Measurements from ENCODE around the gene NHERF1. TPM values are rescaled to one million over a fixed set of nuclear protein-coding genes. Genes with fewer than 3 reads are reported as not detected.

NHERF1 gene
- total RNA-seq, 1 experiment from 2014 or later = 83.6 TPM

DNA sequence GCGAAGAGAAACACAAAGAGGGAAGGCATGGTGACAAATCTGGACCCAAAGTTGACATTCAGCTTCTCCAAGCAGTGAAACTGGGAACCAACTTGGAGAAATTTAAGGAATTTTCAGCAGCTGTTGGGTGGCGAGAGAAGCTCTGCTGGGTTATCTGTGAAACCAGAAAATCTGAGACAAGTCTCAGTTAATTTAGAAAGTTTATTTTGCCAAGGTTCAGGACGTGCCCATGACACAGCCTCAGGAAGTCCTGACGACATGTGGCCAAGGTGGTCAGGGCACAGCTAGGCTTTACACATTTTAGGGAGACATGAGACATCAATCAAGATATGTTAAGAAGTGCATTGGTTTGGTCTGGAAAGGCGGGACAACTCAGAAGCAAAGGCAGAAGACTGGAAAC, 24.5 kb upstream of the NHERF1 start:
- no peak for DNase-seq
- no peaks in the 10 kb centered on the region for H3K9me2 ChIP-seq (ENCODE audit: insufficient read depth)
- no peaks in the 10 kb centered on the region; the same call in 1 of the 2 replicates for H3K9me3 ChIP-seq (ENCODE audit: insufficient read depth, low read depth)
- ChIA-PET CTCF (no interaction called here), POLR2A (ENCODE audit: unreplicated experiment) (no interaction called here)
- TF ChIP-seq, protein P1, sequence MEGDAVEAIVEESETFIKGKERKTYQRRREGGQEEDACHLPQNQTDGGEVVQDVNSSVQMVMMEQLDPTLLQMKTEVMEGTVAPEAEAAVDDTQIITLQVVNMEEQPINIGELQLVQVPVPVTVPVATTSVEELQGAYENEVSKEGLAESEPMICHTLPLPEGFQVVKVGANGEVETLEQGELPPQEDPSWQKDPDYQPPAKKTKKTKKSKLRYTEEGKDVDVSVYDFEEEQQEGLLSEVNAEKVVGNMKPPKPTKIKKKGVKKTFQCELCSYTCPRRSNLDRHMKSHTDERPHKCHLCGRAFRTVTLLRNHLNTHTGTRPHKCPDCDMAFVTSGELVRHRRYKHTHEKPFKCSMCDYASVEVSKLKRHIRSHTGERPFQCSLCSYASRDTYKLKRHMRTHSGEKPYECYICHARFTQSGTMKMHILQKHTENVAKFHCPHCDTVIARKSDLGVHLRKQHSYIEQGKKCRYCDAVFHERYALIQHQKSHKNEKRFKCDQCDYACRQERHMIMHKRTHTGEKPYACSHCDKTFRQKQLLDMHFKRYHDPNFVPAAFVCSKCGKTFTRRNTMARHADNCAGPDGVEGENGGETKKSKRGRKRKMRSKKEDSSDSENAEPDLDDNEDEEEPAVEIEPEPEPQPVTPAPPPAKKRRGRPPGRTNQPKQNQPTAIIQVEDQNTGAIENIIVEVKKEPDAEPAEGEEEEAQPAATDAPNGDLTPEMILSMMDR (conservative IDR thresholded peaks at IDR 0.05) = no peak
- no peak for TF ChIP-seq EZH2 (IDR thresholded peaks at IDR 0.05; ENCODE audit: low read depth)
- H3K27me3 ChIP-seq (ENCODE audit: insufficient read depth, low read depth) = peaks cover 63% of the 10 kb centered on the region
- no TSS peak for BruUV-seq (replicated peaks)
- no peaks in the 10 kb centered on the region for H3K4me1 ChIP-seq (replicated peaks; ENCODE audit: insufficient read depth)
- intact Hi-C loops (cut with micrococcal nuclease; ENCODE audit: unreplicated experiment) = no loop called here
- no peaks in the 10 kb centered on the region for H3K36me3 ChIP-seq (ENCODE audit: low read depth)
- no peak overlapping the region for H2AFZ ChIP-seq
- no peak overlapping the region for H3K27ac ChIP-seq
- H3K4me3 ChIP-seq = no peak overlapping the region
- H3K79me2 ChIP-seq (ENCODE audit: low read depth) = no peaks in the 10 kb centered on the region
- H3F3A ChIP-seq (ENCODE audit: insufficient read depth, low read depth) = peaks cover 12% of the 10 kb centered on the region
- no peak overlapping the region for H3K4me2 ChIP-seq
- no peaks in the 10 kb centered on the region for H4K20me1 ChIP-seq (ENCODE audit: insufficient read depth)

DNA sequence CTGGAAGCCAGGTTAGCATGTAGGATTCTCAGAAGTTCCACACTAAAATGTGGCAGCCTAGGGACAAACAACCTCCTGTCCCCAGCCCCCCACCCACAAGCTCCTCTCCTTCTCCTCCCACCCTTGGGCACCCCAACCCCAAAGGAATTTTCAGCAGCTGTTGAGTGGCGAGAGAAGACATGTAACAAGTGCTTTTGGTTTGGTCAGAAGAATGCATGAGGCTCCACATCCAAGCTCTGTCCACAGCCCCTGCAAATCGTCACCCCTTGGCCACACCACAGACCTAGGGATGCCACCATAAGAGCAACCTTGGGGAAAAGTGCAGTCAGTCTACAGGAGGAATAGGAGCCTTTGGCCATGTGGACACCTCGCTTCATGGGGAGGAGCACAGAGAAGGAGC, 23.3 kb upstream of the NHERF1 start:
- POLR2A ChIA-PET (ENCODE audit: unreplicated experiment) = no interaction called here

DNA sequence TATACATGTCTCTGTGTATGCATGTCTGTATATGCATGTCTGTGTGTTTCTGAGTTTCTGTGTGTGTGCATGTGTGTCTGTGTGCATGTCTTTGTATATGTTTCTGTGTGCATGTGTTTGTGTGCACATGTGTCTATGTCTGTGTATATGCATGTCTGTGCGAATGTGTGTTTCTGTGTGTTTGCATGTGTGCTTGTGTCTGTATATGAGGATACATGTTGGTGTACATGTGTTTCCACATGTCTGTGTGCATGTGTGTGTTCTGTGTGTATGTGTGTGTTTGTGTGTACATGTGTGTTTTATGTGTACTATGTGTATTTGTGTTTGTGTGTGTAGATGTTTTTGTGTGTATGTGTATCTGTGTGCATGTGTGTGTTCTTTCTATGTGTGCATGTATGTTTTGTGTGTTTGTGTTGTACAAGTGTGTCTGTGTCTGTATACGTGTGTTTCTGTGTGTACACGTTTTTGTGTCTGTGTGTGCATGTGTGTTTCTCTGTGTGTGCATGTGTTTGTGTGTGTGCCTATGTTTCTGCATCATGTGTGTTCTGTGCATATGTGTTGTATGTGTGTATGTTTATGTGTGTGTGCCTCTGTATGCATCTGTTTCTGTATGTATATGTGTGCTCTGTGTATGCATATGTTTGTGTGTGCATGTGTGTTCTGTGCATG, 20.3 kb upstream of the NHERF1 start:
- Histone ChIP-seq H3F3A (ENCODE audit: insufficient read depth, low read depth) (peaks cover 14% of the 10 kb centered on the region), H3K9me2 (ENCODE audit: insufficient read depth) (no peaks in the 10 kb centered on the region), H3K4me1 (replicated peaks; ENCODE audit: insufficient read depth) (no peaks in the 10 kb centered on the region), H3K79me2 (ENCODE audit: low read depth) (no peaks in the 10 kb centered on the region), H4K20me1 (ENCODE audit: insufficient read depth) (no peaks in the 10 kb centered on the region), H3K4me2 (no peak overlapping the region), H3K36me3 (ENCODE audit: low read depth) (no peaks in the 10 kb centered on the region), H3K4me3 (no peak overlapping the region), H3K9me3 (ENCODE audit: insufficient read depth, low read depth) (no peaks in the 10 kb centered on the region), H3K27me3 (ENCODE audit: insufficient read depth, low read depth) (peaks cover 46% of the 10 kb centered on the region; the same call in 1 of the 2 replicates), H3K27ac (no peak overlapping the region), H2AFZ (no peak overlapping the region)
- CTCF ChIA-PET = no interaction called here
- POLR2A ChIA-PET (ENCODE audit: unreplicated experiment) = no interaction called here
- intact Hi-C loops (cut with micrococcal nuclease; ENCODE audit: unreplicated experiment) = no loop called here
- BruUV-seq (replicated peaks) = no TSS peak
- DNase-seq = no peak
- TF ChIP-seq EZH2 (IDR thresholded peaks at IDR 0.05; ENCODE audit: low read depth) = no peak
- TF ChIP-seq, protein P1 (conservative IDR thresholded peaks at IDR 0.05) = no peak

More for the DNA sequence above, 23.3 kb upstream of the NHERF1 start:
- CTCF ChIA-PET = no interaction called here
- no TSS peak for BruUV-seq (replicated peaks)
- H3K4me1 ChIP-seq (replicated peaks; ENCODE audit: insufficient read depth) = no peaks in the 10 kb centered on the region
- no peaks in the 10 kb centered on the region for H3K79me2 ChIP-seq (ENCODE audit: low read depth)
- no peaks in the 10 kb centered on the region; the same call in 1 of the 2 replicates for H3K9me3 ChIP-seq (ENCODE audit: insufficient read depth, low read depth)
- no peaks in the 10 kb centered on the region for H3K36me3 ChIP-seq (ENCODE audit: low read depth)
- peaks cover 14% of the 10 kb centered on the region for H3F3A ChIP-seq (ENCODE audit: insufficient read depth, low read depth)
- H3K9me2 ChIP-seq (ENCODE audit: insufficient read depth) = no peaks in the 10 kb centered on the region
- H3K4me2 ChIP-seq = no peak overlapping the region
- TF ChIP-seq EZH2 (IDR thresholded peaks at IDR 0.05; ENCODE audit: low read depth) = no peak
- TF ChIP-seq, protein P1 (conservative IDR thresholded peaks at IDR 0.05) = no peak
- no peak overlapping the region for H3K4me3 ChIP-seq
- no peak overlapping the region for H2AFZ ChIP-seq
- H3K27me3 ChIP-seq (ENCODE audit: insufficient read depth, low read depth) = peaks cover 61% of the 10 kb centered on the region
- H3K27ac ChIP-seq = no peak overlapping the region
- intact Hi-C loops (cut with micrococcal nuclease; ENCODE audit: unreplicated experiment) = no loop called here
- no peaks in the 10 kb centered on the region for H4K20me1 ChIP-seq (ENCODE audit: insufficient read depth)
- no peak for DNase-seq
